Lower leg skin (tissue), 3 donors: Measurements from ENCODE around the gene PDCD5.

Source experiments
- POLR2A ChIP-seq, 2 donors: fragments of 450-650 bp; IDR thresholded peaks; one replicate each; pipeline ENCODE4 v1.6.1; 2016 to 2017; ENCODE audit warnings: antibody characterized with exemption in 2 of 2, mild to moderate bottlenecking in 1 of 2, moderate library complexity in 1 of 2
- TF ChIP-seq, protein P1 (sequence below), 3 donors: fragments of 450-650 bp; IDR thresholded peaks; one replicate each; pipeline ENCODE4 v1.5.1; 2016; ENCODE audit warnings: antibody characterized with exemption in 3 of 3, mild to moderate bottlenecking in 3 of 3, moderate library complexity in 2 of 3

DNA sequence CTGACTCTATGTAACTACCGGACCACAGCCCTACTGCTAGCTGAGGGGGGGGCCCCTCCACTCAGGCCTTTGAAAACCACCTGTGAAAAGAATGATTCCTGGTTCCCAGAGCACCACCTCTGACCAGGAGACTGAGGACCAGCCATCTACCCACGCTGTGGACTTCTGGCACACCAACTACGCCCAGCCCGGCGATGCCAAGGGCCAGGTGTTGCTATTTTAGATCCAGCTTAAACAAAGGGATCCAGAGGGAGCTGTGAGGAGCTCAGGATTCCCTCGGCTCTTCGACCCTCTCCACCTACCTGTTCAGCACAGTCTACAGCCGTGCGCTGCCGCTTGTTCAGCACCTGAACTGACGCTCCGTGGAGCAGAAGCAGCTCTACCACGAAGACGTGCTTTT lies 23.0 kb downstream of the PDCD5 start:
- no peak for TF ChIP-seq POLR2A (IDR thresholded peaks at IDR 0.05)
- TF ChIP-seq, protein P1, sequence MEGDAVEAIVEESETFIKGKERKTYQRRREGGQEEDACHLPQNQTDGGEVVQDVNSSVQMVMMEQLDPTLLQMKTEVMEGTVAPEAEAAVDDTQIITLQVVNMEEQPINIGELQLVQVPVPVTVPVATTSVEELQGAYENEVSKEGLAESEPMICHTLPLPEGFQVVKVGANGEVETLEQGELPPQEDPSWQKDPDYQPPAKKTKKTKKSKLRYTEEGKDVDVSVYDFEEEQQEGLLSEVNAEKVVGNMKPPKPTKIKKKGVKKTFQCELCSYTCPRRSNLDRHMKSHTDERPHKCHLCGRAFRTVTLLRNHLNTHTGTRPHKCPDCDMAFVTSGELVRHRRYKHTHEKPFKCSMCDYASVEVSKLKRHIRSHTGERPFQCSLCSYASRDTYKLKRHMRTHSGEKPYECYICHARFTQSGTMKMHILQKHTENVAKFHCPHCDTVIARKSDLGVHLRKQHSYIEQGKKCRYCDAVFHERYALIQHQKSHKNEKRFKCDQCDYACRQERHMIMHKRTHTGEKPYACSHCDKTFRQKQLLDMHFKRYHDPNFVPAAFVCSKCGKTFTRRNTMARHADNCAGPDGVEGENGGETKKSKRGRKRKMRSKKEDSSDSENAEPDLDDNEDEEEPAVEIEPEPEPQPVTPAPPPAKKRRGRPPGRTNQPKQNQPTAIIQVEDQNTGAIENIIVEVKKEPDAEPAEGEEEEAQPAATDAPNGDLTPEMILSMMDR (IDR thresholded peaks at IDR 0.05), result no peak
